Measurements from ENCODE around the gene BRIP1. TPM values are rescaled to one million over a fixed set of nuclear protein-coding genes. Genes with fewer than 3 reads are reported as not detected.

Gene BRIP1
- total RNA-seq, 1 experiment from 2014 or later, result 20.2 TPM

- no peak overlapping the region for H3K18ac ChIP-seq (ENCODE audit: insufficient read length, low read depth, low read length)
- no peak overlapping the region for H3K14ac ChIP-seq (ENCODE audit: insufficient read depth, low read length)
- H2BK120ac ChIP-seq (ENCODE audit: low read depth, low read length, poor library complexity, severe bottlenecking), result no peak overlapping the region
- H3K4ac ChIP-seq (ENCODE audit: low read depth, low read length), result no peak overlapping the region
- no peak overlapping the region for H3K9ac ChIP-seq (ENCODE audit: extremely low read depth, insufficient read length, low read length)
- Mint-ChIP-seq H3K27ac (no peak overlapping the region), H3K9me3 (peaks cover 1 to 5% of the 10 kb centered on the region in 2 experiments; a peak in 4 of 5 replicates), H3K4me3 (no peak overlapping the region), H3K27me3 (ENCODE audit: low read depth) (no peaks in the 10 kb centered on the region), H3K36me3 (ENCODE audit: insufficient read depth in 1 of 3, low read depth in 3 of 3) (peaks cover 26 to 39% (median 33%) of the 10 kb centered on the region in 3 experiments), H3K4me1 (no peaks in the 10 kb centered on the region)
- H2BK15ac ChIP-seq (ENCODE audit: low read depth, low read length), result no peak overlapping the region
- no peak overlapping the region for H3K27ac ChIP-seq (ENCODE audit: insufficient read length, low read depth, low read length)
- H3K9me3 ChIP-seq (ENCODE audit: control insufficient read depth, low read depth, low read length), result no peaks in the 10 kb centered on the region
- H3K27me3 ChIP-seq (ENCODE audit: insufficient read depth, low read length), result no peaks in the 10 kb centered on the region
- no peaks in the 10 kb centered on the region for H3K23me2 ChIP-seq (ENCODE audit: insufficient read length, low read depth, low read length, poor library complexity, severe bottlenecking)
- H3T11ph ChIP-seq (ENCODE audit: low read length), result no peak overlapping the region
- no peak overlapping the region for H4K8ac ChIP-seq (replicated peaks; ENCODE audit: insufficient read length, low read depth, low read length)
- H4K5ac ChIP-seq (ENCODE audit: insufficient read length, low read depth, low read length), result no peak overlapping the region
- H3K79me1 ChIP-seq (ENCODE audit: insufficient read depth, low read depth, low read length, poor library complexity, severe bottlenecking), result no peaks in the 10 kb centered on the region
- no peak overlapping the region for H3K56ac ChIP-seq (ENCODE audit: insufficient read length, low read depth, low read length)
- H4K91ac ChIP-seq (ENCODE audit: insufficient read length, low read depth, low read length), result no peak overlapping the region
- no peak for TF ChIP-seq CTCF (conservative IDR thresholded peaks at IDR 0.05)
- no peaks in the 10 kb centered on the region for H4K20me1 ChIP-seq (ENCODE audit: control insufficient read depth, insufficient read depth, insufficient read length)
- H2BK5ac ChIP-seq (ENCODE audit: insufficient read length, low read length), result no peak overlapping the region
- H2BK20ac ChIP-seq (ENCODE audit: low read depth, low read length, poor library complexity, severe bottlenecking), result no peak overlapping the region
- no CpG with 5 or more reads among the region's 6 CpGs for WGBS (ENCODE audit: extremely low coverage, insufficient read length, low lambda C conversion rate)
- DNase-seq, result no peak
- H2AK5ac ChIP-seq (ENCODE audit: insufficient read length, low read length), result no peak overlapping the region
- no peak overlapping the region for H3K23ac ChIP-seq (ENCODE audit: insufficient read length, low read depth, low read length)
- H3K4me2 ChIP-seq (ENCODE audit: insufficient read depth, insufficient read length, low read length), result no peak overlapping the region
- H2BK12ac ChIP-seq (ENCODE audit: insufficient read length, low read depth, low read length), result no peak overlapping the region
- no peaks in the 10 kb centered on the region for H3K79me2 ChIP-seq (ENCODE audit: insufficient read depth, low read length)
- H3K4me1 ChIP-seq (ENCODE audit: insufficient read depth, low read length), result no peaks in the 10 kb centered on the region
- no peak overlapping the region for H2AFZ ChIP-seq (ENCODE audit: low read length)
Measured at GRCh38 chr17:61822326-61823285, 40.7 kb downstream of the BRIP1 start.
